Tibial nerve (tissue), 4 donors: ENCODE data around the gene DIP2A.
A peak's percentile ranks its signal among the peaks of the same experiment; 100 is the strongest.

ENCODE experiments used
- EP300 ChIP-seq, 2 donors: sonication (generic); formaldehyde crosslinking; IDR thresholded peaks; one replicate each; pipeline ENCODE4 v1.6.1; 2017; ENCODE audit warnings: antibody characterized with exemption in 2 of 2, mild to moderate bottlenecking in 1 of 2
- POLR2A ChIP-seq, 2 donors: fragments of 450-650 bp; IDR thresholded peaks; one replicate each; pipeline ENCODE4 v1.6.1; 2017; ENCODE audit warnings: antibody characterized with exemption in 2 of 2, mild to moderate bottlenecking in 2 of 2, moderate library complexity in 2 of 2
- TF ChIP-seq, protein P1 (sequence below), 5 experiments: fragments of 200-600 bp in 3 of 5; fragments of 450-650 bp in 2 of 5; sonication (generic) in 3 of 5; IDR thresholded peaks; one replicate each; pipeline ENCODE4 v1.5.1; 2016 to 2019; ENCODE audit warnings: antibody characterized with exemption in 5 of 5, mild to moderate bottlenecking in 3 of 5, moderate library complexity in 2 of 5

DNA sequence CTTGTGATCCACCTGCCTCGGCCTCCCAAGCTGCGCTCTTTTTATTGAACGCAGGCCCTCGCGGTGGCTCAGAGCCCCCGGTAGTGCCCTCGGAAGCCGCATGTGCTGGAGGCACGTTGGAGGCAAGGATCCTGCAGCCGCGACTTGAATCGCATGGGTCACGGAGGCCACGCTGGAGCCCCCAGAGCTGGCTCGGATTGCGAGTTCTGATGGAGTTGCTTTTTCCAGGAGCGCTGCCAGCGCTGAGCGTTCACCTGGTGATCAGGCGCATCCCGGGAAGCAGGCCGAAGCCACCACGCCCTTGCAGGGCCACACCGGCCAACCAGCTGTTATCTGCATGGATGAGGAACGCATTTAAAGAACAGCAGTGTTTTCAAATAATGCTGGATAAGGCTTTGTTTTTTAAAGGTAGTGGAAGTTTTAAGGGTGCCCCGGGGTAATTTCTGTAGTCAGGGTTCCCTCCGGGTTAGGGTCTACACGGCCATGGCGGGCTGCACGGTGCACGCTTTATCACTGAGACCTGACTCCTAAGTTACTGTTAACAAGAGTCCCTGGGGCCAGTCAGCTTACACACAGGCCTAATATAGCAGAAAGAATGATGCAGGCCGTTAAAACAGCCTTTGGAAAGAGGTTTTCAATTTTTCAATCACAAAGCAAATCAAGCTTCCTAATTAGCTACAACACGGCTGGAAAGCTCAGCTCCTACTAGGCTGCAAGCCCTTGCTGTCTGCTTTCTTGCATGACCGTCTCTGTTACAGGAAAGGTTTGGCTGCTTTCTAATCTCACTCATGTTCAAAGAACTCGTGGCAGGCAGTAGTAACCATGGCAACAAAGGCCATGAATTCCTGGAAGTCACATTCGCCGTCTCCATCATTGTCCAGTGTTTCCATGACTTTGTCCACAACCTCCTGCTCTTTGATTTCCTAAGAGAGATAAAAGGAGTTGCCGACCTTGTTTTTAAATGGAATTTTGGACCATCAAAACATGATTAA lies 140.2 kb downstream of the DIP2A start:
- TF ChIP-seq, protein P1, sequence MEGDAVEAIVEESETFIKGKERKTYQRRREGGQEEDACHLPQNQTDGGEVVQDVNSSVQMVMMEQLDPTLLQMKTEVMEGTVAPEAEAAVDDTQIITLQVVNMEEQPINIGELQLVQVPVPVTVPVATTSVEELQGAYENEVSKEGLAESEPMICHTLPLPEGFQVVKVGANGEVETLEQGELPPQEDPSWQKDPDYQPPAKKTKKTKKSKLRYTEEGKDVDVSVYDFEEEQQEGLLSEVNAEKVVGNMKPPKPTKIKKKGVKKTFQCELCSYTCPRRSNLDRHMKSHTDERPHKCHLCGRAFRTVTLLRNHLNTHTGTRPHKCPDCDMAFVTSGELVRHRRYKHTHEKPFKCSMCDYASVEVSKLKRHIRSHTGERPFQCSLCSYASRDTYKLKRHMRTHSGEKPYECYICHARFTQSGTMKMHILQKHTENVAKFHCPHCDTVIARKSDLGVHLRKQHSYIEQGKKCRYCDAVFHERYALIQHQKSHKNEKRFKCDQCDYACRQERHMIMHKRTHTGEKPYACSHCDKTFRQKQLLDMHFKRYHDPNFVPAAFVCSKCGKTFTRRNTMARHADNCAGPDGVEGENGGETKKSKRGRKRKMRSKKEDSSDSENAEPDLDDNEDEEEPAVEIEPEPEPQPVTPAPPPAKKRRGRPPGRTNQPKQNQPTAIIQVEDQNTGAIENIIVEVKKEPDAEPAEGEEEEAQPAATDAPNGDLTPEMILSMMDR (IDR thresholded peaks at IDR 0.05): no peak
- TF ChIP-seq POLR2A (IDR thresholded peaks at IDR 0.05): no peak
- peak in 1 of 2 donors; percentile 64 for TF ChIP-seq EP300 (IDR thresholded peaks at IDR 0.05)
